ENCODE results near the gene MAMSTR. TPM values are rescaled to one million over a fixed set of nuclear protein-coding genes. Genes with fewer than 3 reads are reported as not detected.
"Not testable (repeated sequence)": the region's sequence is repeated elsewhere in the genome, so short reads cannot be mapped to it uniquely, and the experiment has no call there.

MAMSTR gene
- total RNA-seq, 1 experiment from 2014 or later = 0.18 TPM

DNA sequence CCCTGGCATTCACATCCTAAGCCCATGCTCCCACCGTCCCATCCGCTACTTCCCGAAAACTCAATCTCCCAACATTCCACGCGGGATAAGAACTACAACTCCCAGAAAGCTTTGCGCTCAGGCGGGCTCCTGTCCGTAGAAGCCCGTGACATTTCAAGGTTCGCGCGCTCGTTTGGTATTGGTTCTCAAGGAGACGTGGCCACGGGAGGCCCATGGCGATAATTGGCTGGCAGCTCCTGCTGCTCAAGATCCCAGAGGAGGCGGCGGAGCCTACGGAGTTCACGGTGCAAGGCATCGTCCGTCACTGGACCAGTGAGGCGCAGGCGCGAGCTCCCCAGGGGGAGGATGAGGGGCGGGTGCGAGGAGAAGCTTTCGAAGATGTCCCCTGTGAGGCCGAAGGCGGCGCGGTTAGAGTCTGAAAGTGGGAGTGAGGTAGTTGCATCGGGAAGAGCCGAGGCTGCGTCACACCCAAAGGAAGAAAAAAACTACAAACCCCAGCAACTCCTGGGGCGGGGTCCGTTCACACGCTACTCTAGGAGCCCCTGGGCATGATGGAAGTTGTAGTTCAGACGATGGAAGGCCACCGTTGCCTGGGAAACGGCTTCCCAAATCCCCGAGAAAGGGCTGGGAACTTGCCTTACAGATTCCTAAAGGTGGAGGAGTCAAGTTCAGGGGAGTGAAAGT lies 1.2 kb upstream of the MAMSTR start:
- Histone ChIP-seq H3K4me3 (ENCODE audit: low read length) (peak overlapping the region; percentile 69), H3K9me2 (replicated peaks; ENCODE audit: low read length) (no peaks in the 10 kb centered on the region), H3K36me3 (ENCODE audit: low read depth, low read length) (no peaks in the 10 kb centered on the region), H3K27ac (ENCODE audit: low read length) (peak overlapping the region; percentile 14), H3F3A (ENCODE audit: low read length, unreplicated experiment) (no peaks in the 10 kb centered on the region), H3K4me1 (ENCODE audit: insufficient read depth, low read length) (no peaks in the 10 kb centered on the region), H3K4me2 (ENCODE audit: low read length) (peak overlapping the region; percentile 80), H3K9ac (ENCODE audit: low read length) (peak overlapping the region; percentile 64), H4K20me1 (ENCODE audit: low read length) (no peaks in the 10 kb centered on the region), H3K9me3 (ENCODE audit: low read length) (no peaks in the 10 kb centered on the region), H3K27me3 (ENCODE audit: low read length) (no peaks in the 10 kb centered on the region), H3K79me2 (ENCODE audit: low read length) (no peaks in the 10 kb centered on the region), H2AFZ (ENCODE audit: low read length) (peak overlapping the region; percentile 85)
- no TSS peak for BruUV-seq (replicated peaks)
- intact Hi-C loops (cut with micrococcal nuclease) = no loop called here
- ChIA-PET CTCF (interaction anchor here (0.6 kb wide), 1 partner anchor 1807 kb away, joined by 4 read pairs; no protein-coding TSS in a partner anchor), POLR2A (ENCODE audit: unreplicated experiment) (interaction anchor here (0.6 kb wide), 1 partner anchor 87 kb away, joined by 4 read pairs; no protein-coding TSS in a partner anchor)
- ATAC-seq = peak; percentile 95
- TF ChIP-seq EZH2phosphoT487 (IDR thresholded peaks at IDR 0.05; ENCODE audit: borderline replicate concordance, low read length) (no peak), EZH2 (IDR thresholded peaks at IDR 0.05; ENCODE audit: low read length, unreplicated experiment) (no peak)
- TF ChIP-seq, protein P1, sequence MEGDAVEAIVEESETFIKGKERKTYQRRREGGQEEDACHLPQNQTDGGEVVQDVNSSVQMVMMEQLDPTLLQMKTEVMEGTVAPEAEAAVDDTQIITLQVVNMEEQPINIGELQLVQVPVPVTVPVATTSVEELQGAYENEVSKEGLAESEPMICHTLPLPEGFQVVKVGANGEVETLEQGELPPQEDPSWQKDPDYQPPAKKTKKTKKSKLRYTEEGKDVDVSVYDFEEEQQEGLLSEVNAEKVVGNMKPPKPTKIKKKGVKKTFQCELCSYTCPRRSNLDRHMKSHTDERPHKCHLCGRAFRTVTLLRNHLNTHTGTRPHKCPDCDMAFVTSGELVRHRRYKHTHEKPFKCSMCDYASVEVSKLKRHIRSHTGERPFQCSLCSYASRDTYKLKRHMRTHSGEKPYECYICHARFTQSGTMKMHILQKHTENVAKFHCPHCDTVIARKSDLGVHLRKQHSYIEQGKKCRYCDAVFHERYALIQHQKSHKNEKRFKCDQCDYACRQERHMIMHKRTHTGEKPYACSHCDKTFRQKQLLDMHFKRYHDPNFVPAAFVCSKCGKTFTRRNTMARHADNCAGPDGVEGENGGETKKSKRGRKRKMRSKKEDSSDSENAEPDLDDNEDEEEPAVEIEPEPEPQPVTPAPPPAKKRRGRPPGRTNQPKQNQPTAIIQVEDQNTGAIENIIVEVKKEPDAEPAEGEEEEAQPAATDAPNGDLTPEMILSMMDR (conservative IDR thresholded peaks at IDR 0.05; ENCODE audit: low read depth, low read length) = no peak
- peak; percentile 96 for DNase-seq

DNA sequence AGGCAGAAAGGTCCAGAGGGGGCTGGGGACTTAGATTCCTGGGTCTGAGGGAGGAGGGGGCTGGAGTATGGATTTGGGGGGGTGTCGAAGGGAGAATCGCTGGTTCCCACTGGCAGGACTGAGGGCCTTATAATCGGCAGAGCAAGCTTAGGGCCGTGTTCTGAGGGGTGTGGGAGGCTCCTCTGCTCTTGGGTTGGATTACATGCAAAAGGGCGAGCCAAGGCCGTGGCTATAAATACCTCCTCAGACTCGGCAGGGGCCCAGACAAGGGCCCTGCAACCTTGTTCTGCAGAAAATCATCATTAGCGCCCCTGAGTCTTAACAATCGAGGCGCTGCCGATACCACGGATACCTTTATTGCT lies 707 bp upstream of the MAMSTR start:
- Histone ChIP-seq H2AFZ (ENCODE audit: low read length) (peak overlapping the region; percentile 85), H3K9me3 (ENCODE audit: low read length) (no peaks in the 10 kb centered on the region), H3K27me3 (ENCODE audit: low read length) (no peaks in the 10 kb centered on the region), H3K9ac (ENCODE audit: low read length) (no peak overlapping the region), H3K4me3 (ENCODE audit: low read length) (peak overlapping the region; percentile 69; the same call in 1 of the 2 replicates), H3F3A (ENCODE audit: low read length, unreplicated experiment) (no peaks in the 10 kb centered on the region), H3K4me1 (ENCODE audit: insufficient read depth, low read length) (no peaks in the 10 kb centered on the region), H3K9me2 (replicated peaks; ENCODE audit: low read length) (no peaks in the 10 kb centered on the region), H3K79me2 (ENCODE audit: low read length) (no peaks in the 10 kb centered on the region), H3K4me2 (ENCODE audit: low read length) (peak overlapping the region; percentile 80), H3K27ac (ENCODE audit: low read length) (no peak overlapping the region), H4K20me1 (ENCODE audit: low read length) (no peaks in the 10 kb centered on the region), H3K36me3 (ENCODE audit: low read depth, low read length) (no peaks in the 10 kb centered on the region)
- intact Hi-C loops (cut with micrococcal nuclease) = no loop called here
- peak; percentile 3; the same call in 1 of the 2 replicates for ATAC-seq
- DNase-seq = no peak
- BruUV-seq (replicated peaks) = no TSS peak
- no peak for TF ChIP-seq EZH2phosphoT487 (IDR thresholded peaks at IDR 0.05; ENCODE audit: borderline replicate concordance, low read length)
- TF ChIP-seq, protein P1 (conservative IDR thresholded peaks at IDR 0.05; ENCODE audit: low read depth, low read length) = no peak
- no peak for TF ChIP-seq EZH2 (IDR thresholded peaks at IDR 0.05; ENCODE audit: low read length, unreplicated experiment)
- ChIA-PET CTCF (no interaction called here), POLR2A (ENCODE audit: unreplicated experiment) (interaction anchor here (0.6 kb wide), 1 partner anchor 86 kb away, joined by 4 read pairs; no protein-coding TSS in a partner anchor)

DNA sequence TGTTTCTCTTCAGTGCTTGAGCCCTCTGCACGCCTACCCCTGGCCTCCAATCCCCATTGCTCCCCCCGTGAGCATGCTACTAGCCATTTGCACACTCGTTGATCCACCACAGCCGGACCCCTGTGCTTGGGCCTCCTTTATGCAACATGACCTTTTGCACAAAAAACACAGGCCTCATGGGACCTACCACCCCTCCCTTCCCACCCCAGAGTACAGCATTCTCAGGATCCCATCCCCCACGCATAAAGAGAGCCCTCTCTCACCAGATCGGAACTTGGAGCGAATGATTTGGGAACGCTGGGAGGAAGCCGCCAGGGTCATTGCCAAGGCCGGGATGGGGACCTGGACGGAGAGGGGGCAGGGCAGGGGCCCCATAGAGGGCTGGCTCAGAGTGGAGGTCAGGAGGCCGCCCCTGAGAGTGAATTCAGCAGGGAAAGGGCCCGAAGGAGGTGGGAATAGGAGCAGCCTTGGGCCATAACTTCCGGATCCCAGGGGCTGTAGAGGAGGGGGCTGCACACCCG lies 754 bp downstream of the MAMSTR start:
- intact Hi-C loops (cut with micrococcal nuclease) = no loop called here
- Histone ChIP-seq H3K9ac (ENCODE audit: low read length) (no peak overlapping the region), H3K36me3 (ENCODE audit: low read depth, low read length) (no peaks in the 10 kb centered on the region), H3K27ac (ENCODE audit: low read length) (no peak overlapping the region), H4K20me1 (ENCODE audit: low read length) (no peaks in the 10 kb centered on the region), H3K9me2 (replicated peaks; ENCODE audit: low read length) (no peaks in the 10 kb centered on the region), H3K9me3 (ENCODE audit: low read length) (no peaks in the 10 kb centered on the region), H3F3A (ENCODE audit: low read length, unreplicated experiment) (no peaks in the 10 kb centered on the region), H3K27me3 (ENCODE audit: low read length) (no peaks in the 10 kb centered on the region), H3K4me2 (ENCODE audit: low read length) (no peak overlapping the region), H3K4me3 (ENCODE audit: low read length) (no peak overlapping the region), H3K4me1 (ENCODE audit: insufficient read depth, low read length) (no peaks in the 10 kb centered on the region), H3K79me2 (ENCODE audit: low read length) (no peaks in the 10 kb centered on the region; the same call in 1 of the 2 replicates), H2AFZ (ENCODE audit: low read length) (no peak overlapping the region)
- TF ChIP-seq, protein P1 (conservative IDR thresholded peaks at IDR 0.05; ENCODE audit: low read depth, low read length) = no peak
- TF ChIP-seq EZH2 (IDR thresholded peaks at IDR 0.05; ENCODE audit: low read length, unreplicated experiment) (no peak), EZH2phosphoT487 (IDR thresholded peaks at IDR 0.05; ENCODE audit: borderline replicate concordance, low read length) (no peak)
- DNase-seq = no peak
- BruUV-seq (replicated peaks) = no TSS peak
- POLR2A ChIA-PET (ENCODE audit: unreplicated experiment) = no interaction called here
- no peak for ATAC-seq
- CTCF ChIA-PET = no interaction called here

DNA sequence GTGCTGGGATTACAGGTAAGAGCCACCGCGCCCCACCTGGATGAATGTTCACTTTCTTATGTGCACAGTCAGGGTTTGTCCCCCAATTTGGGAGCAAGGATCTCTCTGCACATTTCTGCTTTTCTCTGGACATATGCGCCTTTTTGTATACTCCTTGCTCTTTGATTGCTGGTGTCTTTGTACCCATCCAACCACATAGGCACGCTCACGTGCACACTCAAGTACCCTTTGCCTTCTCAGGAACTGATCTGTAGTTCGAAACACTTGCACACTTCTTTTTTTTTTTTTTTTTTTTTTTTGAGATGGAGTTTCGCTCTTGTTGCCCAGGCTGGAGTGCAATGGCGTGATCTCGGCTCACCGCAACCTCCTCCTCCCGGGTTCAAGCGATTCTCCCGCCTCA lies 1.4 kb downstream of the MAMSTR start:
- POLR2A ChIA-PET (ENCODE audit: unreplicated experiment); H3K9me3 ChIP-seq (ENCODE audit: low read length); CTCF ChIA-PET: not testable (repeated sequence)

More for the DNA sequence above, 1.4 kb downstream of the MAMSTR start:
- H3K27me3 ChIP-seq (ENCODE audit: low read length); intact Hi-C loops (cut with micrococcal nuclease); H3K4me2 ChIP-seq (ENCODE audit: low read length); H3K4me1 ChIP-seq (ENCODE audit: insufficient read depth, low read length); H3K9ac ChIP-seq (ENCODE audit: low read length); H3K36me3 ChIP-seq (ENCODE audit: low read depth, low read length); H3K27ac ChIP-seq (ENCODE audit: low read length); H2AFZ ChIP-seq (ENCODE audit: low read length); H4K20me1 ChIP-seq (ENCODE audit: low read length); ATAC-seq; BruUV-seq (replicated peaks); H3F3A ChIP-seq (ENCODE audit: low read length, unreplicated experiment); H3K79me2 ChIP-seq (ENCODE audit: low read length); DNase-seq; H3K4me3 ChIP-seq (ENCODE audit: low read length); H3K9me2 ChIP-seq (replicated peaks; ENCODE audit: low read length): not testable (repeated sequence)

All from PC-3 (cell line).